H1 (cell line): ENCODE results near the gene CSF3. TPM values are rescaled to one million over a fixed set of nuclear protein-coding genes. Genes with fewer than 3 reads are reported as not detected.

Experiments used
- BRCA1 ChIP-seq: IDR thresholded peaks from 2 replicates; pipeline ENCODE4 v1.6.1; 2012; ENCODE audit warnings: low read depth, low read length, improper control_type of control experiment
- CHD7 ChIP-seq: fragments of 300-600 bp; sonication (generic); IDR thresholded peaks from 2 replicates; pipeline ENCODE4 v1.7.1; 2012; ENCODE audit warnings: low read length, moderate library complexity, mild to moderate bottlenecking, inconsistent platforms; ENCODE audit not compliant: insufficient replicate concordance
- FOSL1 ChIP-seq: IDR thresholded peaks from 2 replicates; pipeline ENCODE4 v1.6.1; 2011; ENCODE audit warnings: mild to moderate bottlenecking, low read depth, low read length, moderate library complexity; ENCODE audit not compliant: insufficient read depth
- HDAC2 ChIP-seq, 2 experiments: fragments of 300-600 bp in 1 of 2; sonication (generic) in 1 of 2; IDR thresholded peaks; 2 replicates each; pipeline ENCODE4 v1.6.1; 2011 to 2012; ENCODE audit warnings: low read depth in 2 of 2, low read length in 2 of 2, mild to moderate bottlenecking in 2 of 2, moderate library complexity in 2 of 2, borderline replicate concordance in 1 of 2, inconsistent platforms in 1 of 2
- JUN ChIP-seq: IDR thresholded peaks from 2 replicates; pipeline ENCODE4 v1.6.1; 2011; ENCODE audit warnings: low read depth, mild to moderate bottlenecking, improper control_type of control experiment, low read length
- JUND ChIP-seq: IDR thresholded peaks from 2 replicates; pipeline ENCODE4 v1.6.1; 2011; ENCODE audit warnings: mild to moderate bottlenecking, improper control_type of control experiment, low read length
- KDM1A ChIP-seq: fragments of 200-600, 300-600 bp; sonication (generic); IDR thresholded peaks from 2 replicates; pipeline ENCODE4 v1.7.1; 2016; ENCODE audit warnings: mild to moderate bottlenecking, low read length, borderline replicate concordance
- KDM4A ChIP-seq: IDR thresholded peaks from one replicate; pipeline ENCODE4 v1.7.1; 2012; ENCODE audit warnings: low read depth, mild to moderate bottlenecking, moderate library complexity, low read length, inconsistent platforms; ENCODE audit not compliant: severe bottlenecking
- POLR2AphosphoS5 ChIP-seq: IDR thresholded peaks from 2 replicates; pipeline ENCODE4 v1.6.1; 2011; ENCODE audit warnings: low read depth, low read length
- SUZ12 ChIP-seq: fragments of 200-600 bp; sonication (generic); IDR thresholded peaks from 2 replicates; pipeline ENCODE4 v1.6.1; 2012; ENCODE audit warnings: mild to moderate bottlenecking, inconsistent platforms, low read length, moderate library complexity, mixed read lengths
- USF2 ChIP-seq: IDR thresholded peaks from 2 replicates; pipeline ENCODE4 v1.6.1; 2011; ENCODE audit warnings: low read length, improper control_type of control experiment
- polyA plus RNA-seq, 7 experiments: library from polyadenylated mRNA; depleted of rRNA in 3 of 7; stranded (reverse) in 5 of 7; unstranded in 2 of 7; fragments of >200 nt in 5 of 7; fragments of 200-250 nt in 2 of 7; gene quantifications; 1 replicate in 5 of 7; 2 replicates in 1 of 7; 4 replicates in 1 of 7; pipeline versions ENCODE4 v1.2.1 to v1.2.3, GENCODE V29; 2011 to 2013; ENCODE audit warnings: missing spikeins in 2 of 7, mixed read lengths in 2 of 7
- total RNA-seq: library from RNA; stranded (reverse); fragmentation: NEBNext Ultra II Directional; extraction: Animal tissue kit (Norgen Biotek cat#: 25700); gene quantifications from 2 replicates; pipeline ENCODE4 v1.2.1, GENCODE V29; 2021

The CSF3 gene
- total and polyA plus RNA-seq, 2 of the 8 experiments (the other 6 are each of a cell fraction or from before 2014, with no cell fraction given): 0.03 TPM; not detected in 1

- TF ChIP-seq CHD7 (no peak), JUND (no peak), POLR2AphosphoS5 (no peak), SUZ12 (no peak), BRCA1 (no peak), USF2 (no peak), KDM1A (no peak), KDM4A (no peak), FOSL1 (no peak), HDAC2 (IDR thresholded peaks at IDR 0.05; ENCODE audit: borderline replicate concordance in 1 of 2, low read depth in 2 of 2, low read length in 2 of 2) (no peak), JUN (no peak)
These were observed 48.5 kb upstream of the CSF3 start (continued) for GRCh38 chr17:39966771-39967170.
